SK-N-SH treated with all-trans-retinoic acid at 6 μM for 48 hours (cell line): Measurements from ENCODE around the gene FHL5.

Source experiments
- ATAC-seq: fragments of 200-7000 bp; cut with Tn5 transposase; 3 replicates; pipeline ENCODE4 v1.9.1; 2020; ENCODE audit warnings: mild to moderate bottlenecking, moderate library complexity
- ARNTL ChIP-seq: fragments of 450-650 bp; formaldehyde crosslinking; IDR thresholded peaks from 2 replicates; pipeline ENCODE4 v1.5.0; 2020; ENCODE audit warnings: low read depth, mild to moderate bottlenecking, moderate library complexity, borderline replicate concordance
- BACH2 ChIP-seq: fragments of 250-450 bp; sonication (Bioruptor Pico); IDR thresholded peaks from 2 replicates; pipeline ENCODE4 v1.9.0; 2021; ENCODE audit warnings: mild to moderate bottlenecking, borderline replicate concordance
- CSDC2 ChIP-seq: fragments of 250-450 bp; sonication (Bioruptor Pico); IDR thresholded peaks from 2 replicates; pipeline ENCODE4 v1.5.0; 2020; ENCODE audit warnings: mild to moderate bottlenecking, moderate library complexity
- ESRRG ChIP-seq: fragments of 250-450 bp; sonication (Bioruptor Pico); IDR thresholded peaks from 2 replicates; pipeline ENCODE4 v1.6.1; 2021; ENCODE audit warnings: mild to moderate bottlenecking
- ISL1 ChIP-seq: fragments of 250-450 bp; sonication (Bioruptor Pico); IDR thresholded peaks from 2 replicates; pipeline ENCODE4 v2.1.2; 2022; ENCODE audit warnings: mild to moderate bottlenecking, moderate library complexity
- OSR1 ChIP-seq: fragments of 250-450 bp; sonication (Bioruptor Pico); IDR thresholded peaks from 2 replicates; pipeline ENCODE4 v1.8.0; 2022; ENCODE audit warnings: moderate library complexity, mild to moderate bottlenecking, inconsistent platforms
- PPARA ChIP-seq: fragments of 250-450 bp; sonication (Bioruptor Pico); IDR thresholded peaks from 2 replicates; pipeline ENCODE4 v1.5.0; 2020; ENCODE audit warnings: mild to moderate bottlenecking, borderline replicate concordance
- RARB ChIP-seq: fragments of 250-450 bp; sonication (Bioruptor Pico); IDR thresholded peaks from 2 replicates; pipeline ENCODE4 v1.8.0; 2021; ENCODE audit warnings: mild to moderate bottlenecking, moderate library complexity
- SNAI2 ChIP-seq: fragments of 250-450 bp; sonication (Bioruptor Pico); IDR thresholded peaks from 2 replicates; pipeline ENCODE4 v1.5.0; 2020; ENCODE audit warnings: mild to moderate bottlenecking, moderate library complexity
- TOX ChIP-seq: fragments of 250-450 bp; sonication (Bioruptor Pico); IDR thresholded peaks from 2 replicates; pipeline ENCODE4 v1.8.0; 2021; ENCODE audit warnings: mild to moderate bottlenecking, moderate library complexity, borderline replicate concordance
- ZC3H10 ChIP-seq: fragments of 250-450 bp; sonication (Bioruptor Pico); IDR thresholded peaks from 2 replicates; pipeline ENCODE4 v1.5.1; 2021; ENCODE audit warnings: mild to moderate bottlenecking, moderate library complexity
- ZFP3 ChIP-seq: fragments of 250-450 bp; sonication (Bioruptor Pico); IDR thresholded peaks from 2 replicates; pipeline ENCODE4 v1.5.0; 2020; ENCODE audit warnings: mild to moderate bottlenecking, moderate library complexity
- ZFP30 ChIP-seq: fragments of 450-650 bp; formaldehyde crosslinking; IDR thresholded peaks from 2 replicates; pipeline ENCODE4 v1.5.0; 2022; ENCODE audit warnings: mild to moderate bottlenecking, moderate library complexity
- ZNF70 ChIP-seq: fragments of 450-650 bp; formaldehyde crosslinking; IDR thresholded peaks from 2 replicates; pipeline ENCODE4 v1.5.0; 2020; ENCODE audit warnings: mild to moderate bottlenecking, moderate library complexity
- ZNF8 ChIP-seq: fragments of 450-650 bp; formaldehyde crosslinking; IDR thresholded peaks from 2 replicates; pipeline ENCODE4 v1.5.0; 2020; ENCODE audit warnings: mild to moderate bottlenecking, moderate library complexity
- TF ChIP-seq, protein P1 (sequence below): fragments of 250-450 bp; sonication (Bioruptor Pico); IDR thresholded peaks from 2 replicates; pipeline ENCODE4 v1.5.1; 2020; ENCODE audit warnings: low read depth, mild to moderate bottlenecking, moderate library complexity
- TF ChIP-seq, protein P2 (sequence below): fragments of 250-450 bp; sonication (Bioruptor Pico); IDR thresholded peaks from 2 replicates; pipeline ENCODE4 v1.5.1; 2021; ENCODE audit warnings: mild to moderate bottlenecking, moderate library complexity
- TF ChIP-seq, protein P3 (sequence below): fragments of 250-450 bp; sonication (Bioruptor Pico); IDR thresholded peaks from 2 replicates; pipeline ENCODE4 v1.8.0; 2020; ENCODE audit warnings: mild to moderate bottlenecking, moderate library complexity, borderline replicate concordance
- TF ChIP-seq, protein P4 (sequence below): fragments of 250-450 bp; sonication (Bioruptor Pico); IDR thresholded peaks from 2 replicates; pipeline ENCODE4 v1.8.0; 2021; ENCODE audit warnings: low read depth, mild to moderate bottlenecking, moderate library complexity, borderline replicate concordance
- TF ChIP-seq, protein P5 (sequence below): fragments of 250-450 bp; sonication (Bioruptor Pico); IDR thresholded peaks from 2 replicates; pipeline ENCODE4 v1.5.0; 2020; ENCODE audit warnings: mild to moderate bottlenecking, moderate library complexity

Gene FHL5

DNA sequence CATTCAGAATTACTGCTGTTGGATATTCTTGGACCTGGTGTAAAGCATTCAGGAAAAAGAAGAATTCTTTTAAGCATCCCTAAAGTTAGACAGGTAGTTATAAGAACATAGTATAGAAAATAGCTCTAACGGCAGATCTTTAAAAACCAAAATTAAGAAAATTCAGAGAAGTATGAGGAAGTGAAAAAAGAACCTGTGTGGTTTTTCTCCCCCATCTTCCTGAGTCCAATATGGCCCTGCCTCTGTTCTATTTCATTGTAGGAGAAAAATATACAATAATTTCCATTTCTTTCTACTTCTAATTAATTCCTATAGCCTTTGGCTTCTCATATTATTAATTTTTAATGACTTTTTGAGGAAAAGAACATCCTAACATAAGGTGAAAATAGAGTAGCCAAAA lies 47.1 kb downstream of the FHL5 start:
- ATAC-seq: no peak
- TF ChIP-seq ZNF70 (no peak), ZNF8 (CRISPR knock-in tag) (no peak), TOX (CRISPR knock-in tag) (no peak), ZFP3 (no peak), OSR1 (CRISPR knock-in tag) (no peak), RARB (CRISPR knock-in tag) (no peak), PPARA (CRISPR knock-in tag) (no peak)
- TF ChIP-seq, protein P1, sequence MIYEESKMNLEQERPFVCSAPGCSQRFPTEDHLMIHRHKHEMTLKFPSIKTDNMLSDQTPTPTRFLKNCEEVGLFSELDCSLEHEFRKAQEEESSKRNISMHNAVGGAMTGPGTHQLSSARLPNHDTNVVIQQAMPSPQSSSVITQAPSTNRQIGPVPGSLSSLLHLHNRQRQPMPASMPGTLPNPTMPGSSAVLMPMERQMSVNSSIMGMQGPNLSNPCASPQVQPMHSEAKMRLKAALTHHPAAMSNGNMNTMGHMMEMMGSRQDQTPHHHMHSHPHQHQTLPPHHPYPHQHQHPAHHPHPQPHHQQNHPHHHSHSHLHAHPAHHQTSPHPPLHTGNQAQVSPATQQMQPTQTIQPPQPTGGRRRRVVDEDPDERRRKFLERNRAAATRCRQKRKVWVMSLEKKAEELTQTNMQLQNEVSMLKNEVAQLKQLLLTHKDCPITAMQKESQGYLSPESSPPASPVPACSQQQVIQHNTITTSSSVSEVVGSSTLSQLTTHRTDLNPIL (CRISPR knock-in tag): no peak

DNA sequence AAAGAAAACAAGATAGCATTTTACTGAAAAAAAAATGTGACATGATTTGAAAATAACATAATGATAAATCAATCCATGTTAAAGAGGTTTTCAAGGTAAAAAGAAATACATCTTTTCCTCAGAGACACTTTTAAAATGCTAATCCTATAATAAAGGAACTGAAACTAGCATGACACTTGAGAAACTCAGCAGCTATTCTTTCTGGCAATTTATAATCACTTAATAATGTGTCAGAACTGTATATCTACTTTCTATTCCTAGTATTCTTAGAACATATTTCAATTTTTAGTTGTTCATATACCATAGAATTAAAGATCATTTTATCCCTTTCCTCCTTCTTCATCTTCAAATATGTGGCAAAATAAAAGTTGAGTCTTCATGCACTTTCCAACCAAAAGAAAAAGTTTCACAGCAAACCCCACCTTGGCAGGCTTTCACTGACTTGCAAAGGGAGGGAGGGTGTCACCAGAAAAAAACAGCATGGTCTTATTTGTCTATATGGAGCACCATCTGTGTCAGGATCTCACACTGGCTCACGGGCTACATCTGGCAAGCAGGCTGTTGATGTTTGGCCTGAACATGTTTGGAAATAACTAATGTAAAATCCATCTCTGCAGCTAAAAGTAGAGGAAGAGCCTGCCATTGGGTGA lies 48.5 kb downstream of the FHL5 start:
- TF ChIP-seq, protein P2, sequence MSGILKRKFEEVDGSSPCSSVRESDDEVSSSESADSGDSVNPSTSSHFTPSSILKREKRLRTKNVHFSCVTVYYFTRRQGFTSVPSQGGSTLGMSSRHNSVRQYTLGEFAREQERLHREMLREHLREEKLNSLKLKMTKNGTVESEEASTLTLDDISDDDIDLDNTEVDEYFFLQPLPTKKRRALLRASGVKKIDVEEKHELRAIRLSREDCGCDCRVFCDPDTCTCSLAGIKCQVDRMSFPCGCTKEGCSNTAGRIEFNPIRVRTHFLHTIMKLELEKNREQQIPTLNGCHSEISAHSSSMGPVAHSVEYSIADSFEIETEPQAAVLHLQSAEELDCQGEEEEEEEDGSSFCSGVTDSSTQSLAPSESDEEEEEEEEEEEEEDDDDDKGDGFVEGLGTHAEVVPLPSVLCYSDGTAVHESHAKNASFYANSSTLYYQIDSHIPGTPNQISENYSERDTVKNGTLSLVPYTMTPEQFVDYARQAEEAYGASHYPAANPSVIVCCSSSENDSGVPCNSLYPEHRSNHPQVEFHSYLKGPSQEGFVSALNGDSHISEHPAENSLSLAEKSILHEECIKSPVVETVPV (CRISPR knock-in tag): no peak
- TF ChIP-seq ZFP30 (CRISPR knock-in tag): no peak
- TF ChIP-seq TOX (CRISPR knock-in tag): no peak
- TF ChIP-seq, protein P3, sequence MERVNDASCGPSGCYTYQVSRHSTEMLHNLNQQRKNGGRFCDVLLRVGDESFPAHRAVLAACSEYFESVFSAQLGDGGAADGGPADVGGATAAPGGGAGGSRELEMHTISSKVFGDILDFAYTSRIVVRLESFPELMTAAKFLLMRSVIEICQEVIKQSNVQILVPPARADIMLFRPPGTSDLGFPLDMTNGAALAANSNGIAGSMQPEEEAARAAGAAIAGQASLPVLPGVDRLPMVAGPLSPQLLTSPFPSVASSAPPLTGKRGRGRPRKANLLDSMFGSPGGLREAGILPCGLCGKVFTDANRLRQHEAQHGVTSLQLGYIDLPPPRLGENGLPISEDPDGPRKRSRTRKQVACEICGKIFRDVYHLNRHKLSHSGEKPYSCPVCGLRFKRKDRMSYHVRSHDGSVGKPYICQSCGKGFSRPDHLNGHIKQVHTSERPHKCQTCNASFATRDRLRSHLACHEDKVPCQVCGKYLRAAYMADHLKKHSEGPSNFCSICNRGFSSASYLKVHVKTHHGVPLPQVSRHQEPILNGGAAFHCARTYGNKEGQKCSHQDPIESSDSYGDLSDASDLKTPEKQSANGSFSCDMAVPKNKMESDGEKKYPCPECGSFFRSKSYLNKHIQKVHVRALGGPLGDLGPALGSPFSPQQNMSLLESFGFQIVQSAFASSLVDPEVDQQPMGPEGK (CRISPR knock-in tag): no peak
- TF ChIP-seq CSDC2: no peak
- TF ChIP-seq, protein P1 (CRISPR knock-in tag): no peak
- no peak for TF ChIP-seq BACH2 (CRISPR knock-in tag)
- TF ChIP-seq, protein P4, sequence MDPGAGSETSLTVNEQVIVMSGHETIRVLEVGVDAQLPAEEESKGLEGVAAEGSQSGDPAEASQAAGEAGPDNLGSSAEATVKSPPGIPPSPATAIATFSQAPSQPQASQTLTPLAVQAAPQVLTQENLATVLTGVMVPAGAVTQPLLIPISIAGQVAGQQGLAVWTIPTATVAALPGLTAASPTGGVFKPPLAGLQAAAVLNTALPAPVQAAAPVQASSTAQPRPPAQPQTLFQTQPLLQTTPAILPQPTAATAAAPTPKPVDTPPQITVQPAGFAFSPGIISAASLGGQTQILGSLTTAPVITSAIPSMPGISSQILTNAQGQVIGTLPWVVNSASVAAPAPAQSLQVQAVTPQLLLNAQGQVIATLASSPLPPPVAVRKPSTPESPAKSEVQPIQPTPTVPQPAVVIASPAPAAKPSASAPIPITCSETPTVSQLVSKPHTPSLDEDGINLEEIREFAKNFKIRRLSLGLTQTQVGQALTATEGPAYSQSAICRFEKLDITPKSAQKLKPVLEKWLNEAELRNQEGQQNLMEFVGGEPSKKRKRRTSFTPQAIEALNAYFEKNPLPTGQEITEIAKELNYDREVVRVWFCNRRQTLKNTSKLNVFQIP: no peak
- TF ChIP-seq OSR1 (CRISPR knock-in tag): no peak
- TF ChIP-seq ZC3H10 (CRISPR knock-in tag): no peak
- TF ChIP-seq, protein P5, sequence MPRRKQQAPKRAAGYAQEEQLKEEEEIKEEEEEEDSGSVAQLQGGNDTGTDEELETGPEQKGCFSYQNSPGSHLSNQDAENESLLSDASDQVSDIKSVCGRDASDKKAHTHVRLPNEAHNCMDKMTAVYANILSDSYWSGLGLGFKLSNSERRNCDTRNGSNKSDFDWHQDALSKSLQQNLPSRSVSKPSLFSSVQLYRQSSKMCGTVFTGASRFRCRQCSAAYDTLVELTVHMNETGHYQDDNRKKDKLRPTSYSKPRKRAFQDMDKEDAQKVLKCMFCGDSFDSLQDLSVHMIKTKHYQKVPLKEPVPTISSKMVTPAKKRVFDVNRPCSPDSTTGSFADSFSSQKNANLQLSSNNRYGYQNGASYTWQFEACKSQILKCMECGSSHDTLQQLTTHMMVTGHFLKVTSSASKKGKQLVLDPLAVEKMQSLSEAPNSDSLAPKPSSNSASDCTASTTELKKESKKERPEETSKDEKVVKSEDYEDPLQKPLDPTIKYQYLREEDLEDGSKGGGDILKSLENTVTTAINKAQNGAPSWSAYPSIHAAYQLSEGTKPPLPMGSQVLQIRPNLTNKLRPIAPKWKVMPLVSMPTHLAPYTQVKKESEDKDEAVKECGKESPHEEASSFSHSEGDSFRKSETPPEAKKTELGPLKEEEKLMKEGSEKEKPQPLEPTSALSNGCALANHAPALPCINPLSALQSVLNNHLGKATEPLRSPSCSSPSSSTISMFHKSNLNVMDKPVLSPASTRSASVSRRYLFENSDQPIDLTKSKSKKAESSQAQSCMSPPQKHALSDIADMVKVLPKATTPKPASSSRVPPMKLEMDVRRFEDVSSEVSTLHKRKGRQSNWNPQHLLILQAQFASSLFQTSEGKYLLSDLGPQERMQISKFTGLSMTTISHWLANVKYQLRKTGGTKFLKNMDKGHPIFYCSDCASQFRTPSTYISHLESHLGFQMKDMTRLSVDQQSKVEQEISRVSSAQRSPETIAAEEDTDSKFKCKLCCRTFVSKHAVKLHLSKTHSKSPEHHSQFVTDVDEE (CRISPR knock-in tag): no peak
- no peak for TF ChIP-seq ISL1 (CRISPR knock-in tag)
- TF ChIP-seq ESRRG: no peak
- TF ChIP-seq ZNF8 (CRISPR knock-in tag): no peak
- TF ChIP-seq PPARA (CRISPR knock-in tag): no peak
- ATAC-seq: no peak

DNA sequence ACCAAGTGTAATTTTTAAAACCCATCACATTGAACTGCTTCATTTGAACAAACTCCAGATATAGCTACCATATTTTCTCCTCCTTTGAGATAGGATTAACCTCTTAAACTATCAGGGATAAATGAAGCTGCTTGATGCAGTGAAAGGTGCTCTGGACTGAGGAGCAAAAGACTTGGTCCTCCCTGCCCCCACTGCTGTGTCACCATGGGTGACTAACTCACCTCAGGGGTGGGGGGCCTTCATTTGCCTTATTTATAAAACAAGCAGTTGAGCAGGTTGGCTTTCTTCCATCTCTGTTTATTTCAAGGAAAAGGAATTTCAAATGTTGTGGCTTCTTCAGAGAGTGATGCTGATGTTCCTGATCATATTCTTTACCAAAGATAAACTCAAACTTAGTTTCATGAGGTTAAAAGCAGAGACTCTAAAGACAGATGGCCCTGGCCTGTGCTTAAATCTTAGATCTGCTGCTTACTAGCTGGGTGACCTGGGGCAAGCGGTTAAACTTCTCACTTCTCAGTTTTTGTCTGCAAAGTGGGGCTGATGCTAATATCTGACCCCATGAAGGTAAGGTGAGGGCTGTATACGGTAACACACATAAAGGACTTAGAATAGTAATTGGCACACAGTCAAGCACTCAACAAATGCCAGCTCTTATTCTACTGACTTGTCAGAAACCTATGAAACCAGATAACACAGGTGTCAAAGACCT lies 50.5 kb downstream of the FHL5 start:
- ATAC-seq: no peak
- TF ChIP-seq SNAI2 (CRISPR knock-in tag) (no peak), ZNF8 (CRISPR knock-in tag) (no peak), ZFP30 (CRISPR knock-in tag) (no peak), ZNF70 (no peak), PPARA (CRISPR knock-in tag) (no peak), ARNTL (no peak)
- TF ChIP-seq, protein P4: no peak
- TF ChIP-seq, protein P3 (CRISPR knock-in tag): no peak
- TF ChIP-seq, protein P1 (CRISPR knock-in tag): no peak
